Measurements from ENCODE around the gene KCNT1.

- TF ChIP-seq CTCF (IDR thresholded peaks at IDR 0.05) = no peak
- no peak for TF ChIP-seq POLR2A (IDR thresholded peaks at IDR 0.05)
Observed at GRCh38 chr9:135695642-135696041, 6.3 kb upstream of the KCNT1 start.

All from uterus (tissue), 2 donors.